Fibroblast of lung (primary cell): ENCODE data around the gene KIF1B. TPM values are rescaled to one million over a fixed set of nuclear protein-coding genes. Genes with fewer than 3 reads are reported as not detected.

Source experiments
- DNase-seq, 2 donors: peaks; one replicate each; pipeline versions ENCODE4 v3.0.0 to v3.0.0-alpha.2; 2010; ENCODE audit warnings: low read depth in 2 of 2
- H2AFZ ChIP-seq: 2 replicates; pipeline ENCODE4 v1.5.1; 2012; ENCODE audit warnings: low read length, control low read depth, inconsistent platforms
- H3K27ac ChIP-seq: 2 replicates; pipeline ENCODE4 v1.5.1; 2011; ENCODE audit warnings: low read length, control low read depth; ENCODE audit not compliant: insufficient read depth
- H3K27me3 ChIP-seq: 2 replicates; pipeline ENCODE4 v1.5.1; 2011; ENCODE audit warnings: mild to moderate bottlenecking, low read length; ENCODE audit not compliant: control insufficient read depth, insufficient read depth
- H3K36me3 ChIP-seq: 2 replicates; pipeline ENCODE4 v1.5.1; 2011; ENCODE audit warnings: low read length; ENCODE audit not compliant: control insufficient read depth, insufficient read depth
- H3K4me1 ChIP-seq: 2 replicates; pipeline ENCODE4 v1.5.1; 2011; ENCODE audit warnings: low read length; ENCODE audit not compliant: control insufficient read depth, insufficient read depth; ENCODE audit errors: extremely low read depth
- H3K4me2 ChIP-seq: 2 replicates; pipeline ENCODE4 v1.5.1; 2011; ENCODE audit warnings: low read length, control low read depth; ENCODE audit not compliant: insufficient read depth; ENCODE audit errors: extremely low read depth
- H3K4me3 ChIP-seq, 4 experiments: fragments of 200-600 bp in 1 of 4; sonication (generic) in 1 of 4; replicated peaks in 1 of 4; 2 replicates each; pipeline ENCODE4 v1.5.1; 2011 to 2016; ENCODE audit warnings: low read length in 4 of 4, low read depth in 3 of 4, mild to moderate bottlenecking in 3 of 4, control low read depth in 2 of 4, inconsistent platforms in 1 of 4, mixed read lengths in 1 of 4; ENCODE audit not compliant: insufficient read depth in 1 of 4; ENCODE audit errors: control extremely low read depth in 1 of 4
- H3K79me2 ChIP-seq: 2 replicates; pipeline ENCODE4 v1.5.1; 2012; ENCODE audit warnings: mild to moderate bottlenecking, low read length, inconsistent platforms; ENCODE audit not compliant: control insufficient read depth, insufficient read depth
- H3K9ac ChIP-seq: 2 replicates; pipeline ENCODE4 v1.5.1; 2011; ENCODE audit warnings: mild to moderate bottlenecking, low read length, control low read depth; ENCODE audit not compliant: insufficient read depth
- H3K9me3 ChIP-seq: 2 replicates; pipeline ENCODE4 v1.5.1; 2012; ENCODE audit warnings: low read depth, low read length; ENCODE audit not compliant: control insufficient read depth, insufficient read depth
- H4K20me1 ChIP-seq: 2 replicates; pipeline ENCODE4 v1.5.1; 2011; ENCODE audit warnings: low read length; ENCODE audit not compliant: control insufficient read depth, insufficient read depth; ENCODE audit errors: extremely low read depth
- CTCF ChIP-seq, 2 donors: IDR thresholded peaks in 1 of 2; conservative IDR thresholded peaks in 1 of 2; 1 replicate in 1 of 2; 2 replicates in 1 of 2; pipeline ENCODE4 v1.5.1; 2011 to 2012; ENCODE audit warnings: low read length in 2 of 2, control low read depth in 1 of 2, inconsistent platforms in 1 of 2, low read depth in 1 of 2, mild to moderate bottlenecking in 1 of 2
- EZH2 ChIP-seq: IDR thresholded peaks from 2 replicates; pipeline ENCODE4 v1.5.1; 2012; ENCODE audit warnings: low read length, control low read depth, mild to moderate bottlenecking; ENCODE audit errors: missing control alignments
- polyA plus RNA-seq, 2 donors: library from polyadenylated mRNA; depleted of rRNA in 1 of 2; stranded (reverse) in 1 of 2; unstranded in 1 of 2; fragments of >200 nt; gene quantifications; 2 replicates each; pipeline ENCODE4 v1.2.1, GENCODE V29; 2011 to 2012; ENCODE audit warnings: missing spikeins in 1 of 2
- total RNA-seq: library from RNA; depleted of rRNA; stranded (reverse); fragments of >200 nt; gene quantifications from 2 replicates; pipeline ENCODE4 v1.2.1, GENCODE V29; 2014

KIF1B gene
- total and polyA plus RNA-seq, 2 donors (not counting 1 experiment from before 2014, with no cell fraction given) = 23.6 to 34.3 TPM

- Histone ChIP-seq H3K9me3 (no peaks in the 10 kb centered on the region), H3K27me3 (no peaks in the 10 kb centered on the region), H3K36me3 (no peaks in the 10 kb centered on the region), H3K4me2 (no peak overlapping the region), H3K27ac (no peak overlapping the region), H3K79me2 (peaks cover 19% of the 10 kb centered on the region), H3K4me1 (no peaks in the 10 kb centered on the region), H3K9ac (no peak overlapping the region), H4K20me1 (no peaks in the 10 kb centered on the region), H2AFZ (no peak overlapping the region), H3K4me3 (no peak overlapping the region)
- no peak for TF ChIP-seq EZH2
- DNase-seq = peak in 1 of 2 donors; percentile 43
These were observed 26.2 kb downstream of the KIF1B start for GRCh38 chr1:10236405-10237156.

DNA sequence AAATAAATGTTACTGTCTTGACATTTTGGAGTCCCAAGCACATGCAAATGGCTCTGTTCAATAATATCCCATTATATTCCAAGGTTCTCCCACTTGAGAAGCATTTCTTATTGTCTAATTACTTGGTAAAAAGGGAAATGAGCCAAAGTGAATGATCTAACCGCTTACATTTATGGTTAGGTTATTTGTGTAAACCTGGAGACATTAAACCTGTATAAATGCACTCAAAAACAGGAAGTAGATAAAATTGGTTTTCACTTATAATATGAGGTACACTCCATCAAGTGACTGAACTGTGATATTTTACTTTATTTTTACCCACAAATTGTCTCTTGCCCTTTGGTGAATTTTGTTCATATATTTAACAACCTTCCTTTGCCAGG, 26.8 kb downstream of the KIF1B start:
- H4K20me1 ChIP-seq = no peaks in the 10 kb centered on the region
- no peak overlapping the region for H2AFZ ChIP-seq
- no peak for DNase-seq
- no peaks in the 10 kb centered on the region for H3K27me3 ChIP-seq
- no peak overlapping the region for H3K27ac ChIP-seq
- TF ChIP-seq EZH2 (no peak), CTCF (conservative IDR thresholded peaks at IDR 0.05 in 1 of 2, IDR thresholded peaks at IDR 0.05 in 1 of 2; ENCODE audit: low read depth in 1 of 2, low read length in 2 of 2) (no peak)
- no peak overlapping the region for H3K4me3 ChIP-seq
- peaks cover 25% of the 10 kb centered on the region for H3K79me2 ChIP-seq
- no peaks in the 10 kb centered on the region for H3K36me3 ChIP-seq
- H3K9ac ChIP-seq = no peak overlapping the region
- H3K9me3 ChIP-seq = no peaks in the 10 kb centered on the region
- H3K4me2 ChIP-seq = no peak overlapping the region
- no peaks in the 10 kb centered on the region for H3K4me1 ChIP-seq

DNA sequence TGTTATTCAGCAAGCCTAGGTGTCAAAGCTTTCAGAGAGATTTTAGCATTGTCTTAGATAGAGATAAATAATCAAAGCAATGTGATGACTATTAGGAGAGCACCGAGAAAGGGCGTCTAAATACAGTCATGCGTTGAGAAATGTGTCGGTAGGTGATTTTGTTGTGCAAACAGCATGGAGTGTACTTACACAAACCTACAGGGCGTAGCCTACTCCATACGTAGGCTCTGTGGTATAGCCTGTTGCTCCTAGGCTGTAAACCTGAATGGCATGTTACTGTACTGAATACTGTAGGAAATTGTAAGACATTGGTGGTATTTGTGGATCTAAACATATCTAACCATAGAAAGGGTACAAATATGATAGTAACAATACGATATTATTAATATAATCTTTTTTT, 31.8 kb downstream of the KIF1B start:
- no peaks in the 10 kb centered on the region for H3K9me3 ChIP-seq
- no peak overlapping the region for H3K4me2 ChIP-seq
- DNase-seq = no peak
- no peak overlapping the region for H3K27ac ChIP-seq
- H3K9ac ChIP-seq = no peak overlapping the region
- H3K4me1 ChIP-seq = no peaks in the 10 kb centered on the region
- peaks cover 41% of the 10 kb centered on the region for H3K79me2 ChIP-seq
- no peak for TF ChIP-seq EZH2
- TF ChIP-seq CTCF (conservative IDR thresholded peaks at IDR 0.05 in 1 of 2, IDR thresholded peaks at IDR 0.05 in 1 of 2; ENCODE audit: low read depth in 1 of 2, low read length in 2 of 2) = no peak
- H2AFZ ChIP-seq = no peak overlapping the region
- no peaks in the 10 kb centered on the region for H3K36me3 ChIP-seq
- H3K4me3 ChIP-seq = no peak overlapping the region
- H4K20me1 ChIP-seq = no peaks in the 10 kb centered on the region
- no peaks in the 10 kb centered on the region for H3K27me3 ChIP-seq
